ENCODE data around the gene GHR.
A peak's percentile ranks its signal among the peaks of the same experiment; 100 is the strongest.

Gene GHR

GRCh38 chr5:42467572-42467971 lies 44.3 kb downstream of the GHR start:
- DNase-seq, result no peak

- DNase-seq, result no peak
These were observed 44.8 kb downstream of the GHR start for GRCh38 chr5:42467981-42468524.

- DNase-seq, result no peak
These were observed 60.4 kb downstream of the GHR start for GRCh38 chr5:42483472-42484154.

- DNase-seq, result no peak
These were observed 63.8 kb downstream of the GHR start for GRCh38 chr5:42487077-42487476.

- DNase-seq, result no peak
These were observed 64.6 kb downstream of the GHR start for GRCh38 chr5:42487821-42488220.

GRCh38 chr5:42490831-42491230 lies 67.6 kb downstream of the GHR start:
- DNase-seq, result no peak

GRCh38 chr5:42491699-42492098 lies 68.5 kb downstream of the GHR start:
- peak; percentile 89 for DNase-seq

GRCh38 chr5:42492974-42493373 lies 69.7 kb downstream of the GHR start:
- DNase-seq, result no peak

- peak; percentile 59 for DNase-seq
These were observed 71.2 kb downstream of the GHR start for GRCh38 chr5:42494414-42494813.

GRCh38 chr5:42495914-42496313 lies 72.7 kb downstream of the GHR start:
- DNase-seq, result no peak

GRCh38 chr5:42496397-42497156 lies 73.3 kb downstream of the GHR start:
- DNase-seq, result no peak

- no peak for DNase-seq
These were observed 74.8 kb downstream of the GHR start for GRCh38 chr5:42498000-42498399.

- DNase-seq, result no peak
These were observed 75.8 kb downstream of the GHR start for GRCh38 chr5:42499016-42499415.

- peak; percentile 56 for DNase-seq
These were observed 76.9 kb downstream of the GHR start for GRCh38 chr5:42500003-42500599.

GRCh38 chr5:42502613-42503470 lies 79.6 kb downstream of the GHR start:
- DNase-seq, result no peak

- no peak for DNase-seq
These were observed 83.4 kb downstream of the GHR start for GRCh38 chr5:42506662-42507061.

GRCh38 chr5:42507451-42508097 lies 84.3 kb downstream of the GHR start:
- DNase-seq, result peak; percentile 59

- DNase-seq, result no peak
These were observed 90.0 kb downstream of the GHR start for GRCh38 chr5:42513246-42513645.

GRCh38 chr5:42514754-42515153 lies 91.5 kb downstream of the GHR start:
- DNase-seq, result no peak

GRCh38 chr5:42515504-42515903 lies 92.3 kb downstream of the GHR start:
- DNase-seq, result no peak

- DNase-seq, result no peak
These were observed 93.2 kb downstream of the GHR start for GRCh38 chr5:42516282-42517042.

- no peak for DNase-seq
These were observed 93.9 kb downstream of the GHR start for GRCh38 chr5:42517164-42517563.

All from islet precursor cell (in vitro differentiated cells).